ENCODE measurements around the gene PIK3AP1. TPM values are rescaled to one million over a fixed set of nuclear protein-coding genes. Genes with fewer than 3 reads are reported as not detected.

Gene PIK3AP1
- total RNA-seq, 4 donors from 2014 or later = 1.7 to 10.6 (median 8.4) TPM

DNA sequence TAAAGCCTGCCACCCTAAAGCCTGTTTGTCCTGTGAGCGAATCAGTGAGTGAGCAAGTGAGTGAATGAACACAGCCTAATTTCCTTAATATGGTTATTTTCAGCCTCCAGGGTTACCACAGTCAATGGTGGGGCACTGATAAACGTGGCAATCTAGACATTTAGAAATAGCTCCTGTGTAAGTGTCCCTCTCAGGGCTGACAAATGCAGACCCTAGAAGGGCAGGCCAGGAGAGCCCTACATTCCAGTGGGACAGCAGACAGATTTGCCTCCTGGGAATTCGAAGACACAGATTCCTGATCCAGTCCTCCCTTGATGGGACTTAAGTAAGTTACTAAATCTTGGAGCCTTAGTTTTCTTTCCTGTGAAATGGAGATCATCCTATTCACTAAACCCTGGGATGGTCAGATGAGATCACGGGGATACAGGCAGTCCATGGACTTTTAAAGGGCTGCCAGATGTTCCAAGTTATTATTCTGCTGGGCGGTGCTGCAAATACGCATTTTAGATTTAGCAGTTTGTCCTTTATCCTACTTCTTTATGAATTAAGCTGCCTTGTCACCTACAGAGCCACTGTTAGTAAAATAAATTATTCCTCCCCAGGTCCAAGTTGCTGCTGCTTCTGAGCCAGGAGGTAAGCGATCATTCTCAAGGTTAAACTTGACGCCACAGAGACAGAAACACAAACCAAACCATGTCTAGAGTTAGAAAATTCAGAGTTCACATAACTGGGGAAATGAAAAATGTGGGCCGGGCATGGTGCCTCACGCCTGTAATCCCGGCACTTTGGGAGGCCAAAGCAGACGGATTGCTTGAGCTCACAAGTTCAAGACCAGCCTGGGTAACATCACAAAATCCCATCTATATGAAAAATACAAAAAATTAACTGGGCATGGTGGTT, 78.7 kb downstream of the PIK3AP1 start:
- no peak for DNase-seq
- H3K9me3 ChIP-seq = no peaks in the 10 kb centered on the region
- H3K4me1 ChIP-seq = no peaks in the 10 kb centered on the region
- TF ChIP-seq, protein P1, sequence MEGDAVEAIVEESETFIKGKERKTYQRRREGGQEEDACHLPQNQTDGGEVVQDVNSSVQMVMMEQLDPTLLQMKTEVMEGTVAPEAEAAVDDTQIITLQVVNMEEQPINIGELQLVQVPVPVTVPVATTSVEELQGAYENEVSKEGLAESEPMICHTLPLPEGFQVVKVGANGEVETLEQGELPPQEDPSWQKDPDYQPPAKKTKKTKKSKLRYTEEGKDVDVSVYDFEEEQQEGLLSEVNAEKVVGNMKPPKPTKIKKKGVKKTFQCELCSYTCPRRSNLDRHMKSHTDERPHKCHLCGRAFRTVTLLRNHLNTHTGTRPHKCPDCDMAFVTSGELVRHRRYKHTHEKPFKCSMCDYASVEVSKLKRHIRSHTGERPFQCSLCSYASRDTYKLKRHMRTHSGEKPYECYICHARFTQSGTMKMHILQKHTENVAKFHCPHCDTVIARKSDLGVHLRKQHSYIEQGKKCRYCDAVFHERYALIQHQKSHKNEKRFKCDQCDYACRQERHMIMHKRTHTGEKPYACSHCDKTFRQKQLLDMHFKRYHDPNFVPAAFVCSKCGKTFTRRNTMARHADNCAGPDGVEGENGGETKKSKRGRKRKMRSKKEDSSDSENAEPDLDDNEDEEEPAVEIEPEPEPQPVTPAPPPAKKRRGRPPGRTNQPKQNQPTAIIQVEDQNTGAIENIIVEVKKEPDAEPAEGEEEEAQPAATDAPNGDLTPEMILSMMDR (IDR thresholded peaks at IDR 0.05) = no peak
- TF ChIP-seq POLR2A (IDR thresholded peaks at IDR 0.05) = no peak
- H3K36me3 ChIP-seq = no peaks in the 10 kb centered on the region
- H3K4me3 ChIP-seq = no peak overlapping the region
- no peaks in the 10 kb centered on the region for H3K27me3 ChIP-seq
- H3K27ac ChIP-seq = no peak overlapping the region
- intact Hi-C loops (cut with DNase I; ENCODE audit: low total_unique reads) = no loop called here

- no peaks in the 10 kb centered on the region for H3K4me1 ChIP-seq
- DNase-seq = no peak
- intact Hi-C loops (cut with DNase I; ENCODE audit: low total_unique reads) = no loop called here
- H3K27me3 ChIP-seq = no peaks in the 10 kb centered on the region
- H3K36me3 ChIP-seq = no peaks in the 10 kb centered on the region
- H3K4me3 ChIP-seq = no peak overlapping the region
- no peaks in the 10 kb centered on the region for H3K9me3 ChIP-seq
- TF ChIP-seq, protein P1 (IDR thresholded peaks at IDR 0.05) = no peak
- no peak for TF ChIP-seq POLR2A (IDR thresholded peaks at IDR 0.05)
- H3K27ac ChIP-seq = no peak overlapping the region
Measured at GRCh38 chr10:96639899-96640298, 80.4 kb downstream of the PIK3AP1 start.

DNA sequence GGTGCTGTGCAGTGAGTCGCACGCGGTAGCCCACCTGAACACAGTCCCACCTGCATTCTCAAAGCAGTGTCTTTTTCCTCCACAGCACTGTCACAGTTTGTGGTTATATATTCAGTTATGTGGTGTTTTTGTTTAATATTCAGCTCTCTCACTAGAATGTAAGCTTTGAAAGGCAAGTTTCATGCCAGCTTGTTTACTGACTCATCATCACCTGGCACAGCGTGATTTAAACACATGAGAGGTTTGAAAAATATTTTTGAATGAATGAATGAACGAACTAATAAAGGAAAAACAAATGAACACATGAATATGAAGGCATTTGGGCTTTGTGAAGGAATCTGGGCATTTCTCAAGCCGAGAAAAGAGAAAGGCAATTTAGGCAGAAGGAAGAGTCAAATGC, 81.6 kb downstream of the PIK3AP1 start:
- Histone ChIP-seq H3K27me3 (no peaks in the 10 kb centered on the region), H3K9me3 (no peaks in the 10 kb centered on the region), H3K27ac (no peak overlapping the region), H3K4me3 (no peak overlapping the region), H3K36me3 (no peaks in the 10 kb centered on the region), H3K4me1 (no peaks in the 10 kb centered on the region)
- no peak for TF ChIP-seq POLR2A (IDR thresholded peaks at IDR 0.05)
- TF ChIP-seq, protein P1 (IDR thresholded peaks at IDR 0.05) = no peak
- intact Hi-C loops (cut with DNase I; ENCODE audit: low total_unique reads) = no loop called here
- DNase-seq = no peak

DNA sequence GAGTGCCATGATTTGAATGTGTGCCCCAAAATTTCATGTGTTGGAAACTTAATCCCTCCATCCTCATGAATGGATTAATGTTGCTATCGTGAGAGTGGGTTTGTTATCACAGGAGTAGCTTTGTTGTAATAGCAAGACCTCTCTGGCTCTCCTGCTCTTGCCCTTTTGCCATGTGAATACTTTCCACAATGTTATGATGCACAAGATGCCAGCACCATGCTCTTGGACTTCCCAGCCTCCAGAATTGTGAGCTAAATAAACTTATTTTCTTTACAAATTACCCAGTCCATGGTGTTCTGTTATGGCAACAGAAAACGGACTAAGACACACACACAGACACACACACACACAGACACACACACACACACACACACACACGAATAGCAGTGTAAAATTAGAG, 82.2 kb downstream of the PIK3AP1 start:
- Histone ChIP-seq H3K4me3 (no peak overlapping the region), H3K4me1 (no peaks in the 10 kb centered on the region), H3K36me3 (no peaks in the 10 kb centered on the region), H3K27me3 (no peaks in the 10 kb centered on the region), H3K9me3 (no peaks in the 10 kb centered on the region), H3K27ac (no peak overlapping the region)
- intact Hi-C loops (cut with DNase I; ENCODE audit: low total_unique reads) = no loop called here
- DNase-seq = no peak
- TF ChIP-seq, protein P1 (IDR thresholded peaks at IDR 0.05) = no peak
- TF ChIP-seq POLR2A (IDR thresholded peaks at IDR 0.05) = no peak

GRCh38 chr10:96637709-96638108, 82.6 kb downstream of the PIK3AP1 start:
- no peak for DNase-seq
- intact Hi-C loops (cut with DNase I; ENCODE audit: low total_unique reads) = no loop called here

More at GRCh38 chr10:96637709-96638108, 82.6 kb downstream of the PIK3AP1 start:
- H3K27ac ChIP-seq = no peak overlapping the region
- H3K36me3 ChIP-seq = no peaks in the 10 kb centered on the region
- no peaks in the 10 kb centered on the region for H3K4me1 ChIP-seq
- H3K4me3 ChIP-seq = no peak overlapping the region
- H3K27me3 ChIP-seq = no peaks in the 10 kb centered on the region
- no peaks in the 10 kb centered on the region for H3K9me3 ChIP-seq
- TF ChIP-seq, protein P1 (IDR thresholded peaks at IDR 0.05) = no peak
- TF ChIP-seq POLR2A (IDR thresholded peaks at IDR 0.05) = no peak

Data from uterus (tissue), 4 donors.